ENCODE measurements around the gene KCNA2.

GRCh38 chr1:110576441-110576840 is 29.7 kb downstream of the KCNA2 start:
- TF ChIP-seq POLR2A (IDR thresholded peaks at IDR 0.05) = no peak
- TF ChIP-seq CTCF (IDR thresholded peaks at IDR 0.05) = no peak

Data from esophagus squamous epithelium (tissue), 4 donors.